Stimulated activated CD4-positive, alpha-beta T cell treated with anti-CD3 and anti-CD28 coated beads, Interleukin-15, amount 100 ng/mL, for 1 hour (primary cell): ENCODE measurements around the gene RNASEH2A.

Source experiments
- DNase-seq, 2 donors: peaks; one replicate each; pipeline ENCODE4 v3.0.0-alpha.2; 2020; ENCODE audit warnings: low read depth in 1 of 2, low spot score in 1 of 2

The RNASEH2A gene

DNA sequence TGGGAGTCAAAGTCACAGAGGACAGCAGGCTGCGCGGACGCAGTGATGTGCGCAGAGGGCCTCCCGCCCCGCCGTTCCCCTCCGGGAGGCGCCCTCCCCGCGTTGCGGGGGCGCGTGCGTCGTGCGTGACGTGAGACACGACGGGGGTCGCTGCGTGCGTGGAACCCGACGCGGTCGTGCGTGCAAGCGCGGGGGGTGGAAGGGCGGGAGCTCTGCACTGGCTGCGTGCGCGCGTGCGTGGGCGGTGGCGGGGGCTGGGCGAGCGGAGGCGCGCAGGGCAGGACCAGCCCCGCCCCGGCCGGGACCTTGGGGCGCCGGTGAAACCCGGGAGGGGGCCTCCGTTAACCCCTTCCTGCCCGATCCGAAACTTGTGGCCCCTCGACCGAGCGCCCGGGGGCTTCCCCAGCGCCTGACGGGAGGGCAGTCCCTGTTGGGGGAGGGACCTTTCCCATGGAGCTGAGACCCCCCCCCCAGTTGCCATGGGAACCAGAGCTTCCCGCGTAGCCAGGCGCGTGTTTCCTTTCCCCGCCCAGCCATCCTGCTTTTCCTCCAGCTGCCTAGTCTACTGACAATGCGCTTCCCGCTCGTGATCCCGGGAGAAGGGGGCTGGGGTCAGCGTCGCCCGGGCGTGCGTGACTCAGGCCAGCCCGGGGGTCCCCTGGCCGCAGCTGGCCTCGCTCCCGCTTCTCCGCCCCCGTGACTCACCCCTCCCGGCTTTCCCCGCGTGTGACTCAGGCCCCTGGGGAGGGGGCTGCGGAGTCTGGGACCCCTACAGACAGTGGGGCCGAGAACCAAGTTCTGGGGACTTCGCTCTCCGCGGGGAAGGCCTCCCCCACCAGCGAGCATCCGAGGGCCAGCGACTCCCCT is 23.7 kb upstream of the RNASEH2A start:
- DNase-seq = peak; percentile 80 to 83

DNA sequence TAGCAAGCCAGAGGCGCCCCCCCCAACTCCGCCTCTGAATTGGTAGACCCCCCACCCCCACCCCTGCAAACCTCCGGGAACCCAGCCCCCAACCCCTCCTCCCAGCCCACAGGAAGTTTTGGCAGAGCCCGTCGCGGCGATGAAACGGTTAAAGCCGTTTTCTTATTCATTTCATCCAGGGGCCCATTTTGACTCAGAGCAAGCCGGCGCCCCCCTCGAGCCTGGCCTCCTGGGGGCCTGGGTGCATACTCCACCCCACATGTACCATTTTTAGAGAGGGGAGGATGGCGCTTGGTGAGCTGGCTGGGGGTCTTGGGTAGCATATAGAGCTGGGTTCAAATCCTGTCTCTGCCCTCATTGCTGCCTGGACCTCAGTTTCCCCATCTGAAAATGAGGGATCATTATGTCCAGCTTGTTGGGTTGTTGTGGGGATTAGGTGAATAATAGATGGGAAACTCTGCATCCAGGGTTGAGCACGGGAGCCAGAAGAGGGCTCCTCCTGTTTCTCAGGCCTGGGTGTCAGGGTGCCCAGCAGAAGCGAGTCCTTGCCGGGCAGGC is 23.0 kb upstream of the RNASEH2A start:
- no peak for DNase-seq

DNA sequence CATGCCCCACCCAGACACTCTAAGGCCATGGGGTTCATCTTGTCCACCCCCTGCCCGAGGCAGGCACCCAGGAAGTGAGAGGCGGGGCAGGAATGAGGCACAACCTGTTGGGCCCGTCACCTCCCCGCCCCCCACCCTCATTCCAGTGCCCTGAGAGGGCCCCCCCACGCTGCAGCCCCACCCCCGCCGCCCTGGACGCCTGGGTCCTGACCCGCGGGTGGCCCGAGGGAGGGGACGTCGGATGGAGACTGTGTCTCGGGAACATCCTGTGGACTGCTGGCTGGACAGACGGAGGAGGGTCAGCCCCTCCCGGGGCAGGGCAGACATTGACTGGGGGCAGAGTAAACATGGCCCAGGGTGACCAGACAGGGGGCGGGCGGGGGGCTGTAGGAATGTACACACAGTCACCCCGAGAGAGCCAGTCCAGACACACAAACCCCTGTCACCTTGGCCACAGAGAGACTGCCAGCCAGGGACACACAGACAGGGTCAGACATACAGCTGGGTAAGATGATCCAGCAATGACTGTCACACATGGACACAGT is 22.5 kb upstream of the RNASEH2A start:
- DNase-seq = no peak

GRCh38 chr19:12784394-12784870 is 22.0 kb upstream of the RNASEH2A start:
- no peak for DNase-seq

- DNase-seq = no peak
Observed at GRCh38 chr19:12784871-12785430, 21.4 kb upstream of the RNASEH2A start.

- DNase-seq = no peak
Observed at GRCh38 chr19:12785431-12786031, 20.9 kb upstream of the RNASEH2A start.

DNA sequence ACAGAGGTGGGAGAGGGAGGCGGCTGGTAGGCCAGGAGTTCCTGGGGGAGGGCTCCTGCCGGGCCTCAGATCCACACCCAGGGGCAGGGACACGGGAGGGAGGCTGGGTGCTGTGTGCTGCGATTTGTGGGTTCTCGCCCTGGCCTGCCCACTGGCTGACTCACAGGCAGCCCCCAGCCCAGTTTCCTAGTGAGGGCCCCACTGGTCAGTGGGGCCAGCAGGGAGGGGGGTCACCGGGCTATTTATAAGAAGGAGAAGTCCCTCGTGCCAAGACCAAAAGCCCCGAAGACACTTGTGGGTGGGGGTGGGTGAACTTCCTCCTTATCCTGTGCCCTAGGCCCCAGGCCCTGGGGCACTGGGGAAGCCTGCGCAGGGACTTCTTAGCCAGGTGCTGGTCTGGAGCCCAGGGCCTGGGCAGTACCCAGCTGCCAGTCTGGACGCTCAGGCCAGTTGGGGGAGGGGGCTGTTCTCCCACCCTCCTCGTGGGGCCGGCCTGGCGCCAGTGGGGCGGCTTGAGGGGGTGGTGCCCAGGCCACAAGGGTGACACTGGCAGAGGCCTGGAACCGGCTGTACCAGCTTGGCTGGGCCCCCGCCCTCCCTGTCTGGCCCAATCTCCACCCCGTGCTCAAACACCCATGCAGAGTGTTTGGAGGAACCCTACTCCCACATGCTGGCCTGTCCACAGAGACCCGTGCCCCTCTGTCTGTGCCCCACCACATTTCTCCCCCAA is 20.1 kb upstream of the RNASEH2A start:
- DNase-seq = no peak

DNA sequence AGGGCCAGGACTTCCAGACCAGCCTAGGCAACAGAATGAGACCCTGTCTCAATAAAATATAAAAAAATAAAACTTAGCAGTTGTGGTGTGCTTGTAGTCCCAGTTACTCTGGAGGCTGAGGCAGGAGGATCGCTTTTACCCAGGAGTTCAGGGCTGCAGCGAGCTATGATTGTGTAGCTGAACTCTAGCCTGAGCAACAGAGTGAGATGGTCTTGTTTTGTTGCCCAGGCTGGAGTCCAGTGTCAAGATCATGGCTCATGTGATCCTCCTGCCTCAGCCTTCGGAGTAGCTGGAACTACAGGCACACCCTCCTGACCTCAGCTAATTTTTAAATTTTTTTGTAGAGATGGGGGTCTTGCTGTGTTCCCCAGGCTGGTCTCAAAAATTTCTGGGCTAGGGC is 19.4 kb upstream of the RNASEH2A start:
- no peak for DNase-seq

GRCh38 chr19:12787458-12787857 is 18.9 kb upstream of the RNASEH2A start:
- no peak for DNase-seq

- DNase-seq = no peak
Observed at GRCh38 chr19:12788042-12788681, 18.2 kb upstream of the RNASEH2A start.

DNA sequence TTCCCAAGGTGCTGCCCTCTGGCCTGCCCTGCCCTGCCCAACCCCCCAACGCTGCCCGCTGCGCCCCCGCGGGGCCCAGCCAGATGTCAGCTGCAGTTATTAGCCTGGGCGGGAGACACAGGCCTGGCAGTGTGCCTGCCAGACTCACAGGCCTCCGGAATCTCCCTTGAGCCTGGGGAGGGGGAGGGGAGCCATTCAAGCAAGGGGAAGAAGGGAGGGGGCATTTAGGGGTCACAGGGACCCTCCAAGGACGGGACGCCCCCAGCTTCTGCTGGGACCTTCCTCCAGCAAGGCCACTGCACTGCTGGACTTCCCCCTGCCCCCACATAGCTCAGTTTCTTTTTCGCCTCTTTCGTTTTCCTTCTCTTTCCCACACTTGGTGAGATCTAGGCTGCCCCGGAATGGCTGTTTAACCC is 17.7 kb upstream of the RNASEH2A start:
- DNase-seq = no peak

GRCh38 chr19:12789098-12789903 is 17.1 kb upstream of the RNASEH2A start:
- no peak for DNase-seq

DNA sequence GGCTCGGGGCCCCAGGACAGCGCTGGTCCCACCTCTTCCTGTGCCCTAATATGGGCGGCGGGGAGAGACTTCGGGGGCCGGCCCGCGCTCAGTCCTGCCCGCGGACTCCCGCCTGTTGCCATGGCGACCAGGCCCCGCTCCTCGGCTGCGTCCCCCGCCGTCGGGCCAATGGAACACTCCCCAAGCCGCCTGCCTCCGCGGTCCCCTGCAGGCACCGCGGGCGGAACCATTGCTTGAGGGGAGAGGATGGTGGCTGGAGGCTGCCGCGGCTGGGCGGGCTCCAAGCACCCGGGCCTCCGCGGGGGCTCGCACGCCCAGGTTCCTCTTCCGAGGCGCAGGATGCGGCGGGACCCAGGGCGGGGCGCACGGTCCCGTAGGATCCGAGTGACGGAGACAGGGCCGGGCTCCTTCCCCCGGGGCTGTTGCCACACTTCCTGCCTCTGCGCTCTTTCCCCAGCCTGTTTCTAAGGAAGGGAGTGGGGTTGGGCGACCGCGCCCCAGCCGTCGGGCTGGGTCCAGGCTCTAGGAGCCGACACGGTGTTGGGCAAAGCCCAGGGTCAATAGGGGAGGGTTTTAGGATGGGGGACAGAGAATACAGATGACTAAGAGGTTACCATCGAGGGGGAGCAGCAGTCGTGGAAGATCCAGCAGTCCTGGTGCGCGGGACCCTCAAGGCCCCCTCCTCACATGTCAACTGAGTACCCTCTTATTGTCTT is 16.3 kb upstream of the RNASEH2A start:
- peak; percentile 74 to 85 for DNase-seq

GRCh38 chr19:12790628-12791344 is 15.6 kb upstream of the RNASEH2A start:
- DNase-seq = no peak

DNA sequence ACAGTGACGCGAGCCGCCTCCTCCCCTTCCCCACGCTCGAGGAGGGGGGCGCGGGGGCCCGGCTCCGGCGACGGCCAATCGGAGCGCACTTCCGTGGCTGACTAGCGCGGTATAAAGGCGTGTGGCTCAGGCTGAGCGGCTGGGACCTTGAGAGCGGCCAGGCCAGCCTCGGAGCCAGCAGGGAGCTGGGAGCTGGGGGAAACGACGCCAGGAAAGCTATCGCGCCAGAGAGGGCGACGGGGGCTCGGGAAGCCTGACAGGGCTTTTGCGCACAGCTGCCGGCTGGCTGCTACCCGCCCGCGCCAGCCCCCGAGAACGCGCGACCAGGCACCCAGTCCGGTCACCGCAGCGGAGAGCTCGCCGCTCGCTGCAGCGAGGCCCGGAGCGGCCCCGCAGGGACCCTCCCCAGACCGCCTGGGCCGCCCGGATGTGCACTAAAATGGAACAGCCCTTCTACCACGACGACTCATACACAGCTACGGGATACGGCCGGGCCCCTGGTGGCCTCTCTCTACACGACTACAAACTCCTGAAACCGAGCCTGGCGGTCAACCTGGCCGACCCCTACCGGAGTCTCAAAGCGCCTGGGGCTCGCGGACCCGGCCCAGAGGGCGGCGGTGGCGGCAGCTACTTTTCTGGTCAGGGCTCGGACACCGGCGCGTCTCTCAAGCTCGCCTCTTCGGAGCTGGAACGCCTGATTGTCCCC is 14.9 kb upstream of the RNASEH2A start, which contains the start of gene JUNB:
Gene JUNB (plus strand): TSS at position 142 of the 706 bp plus-strand sequence. CDS start 286 bp downstream, at position 428.
- DNase-seq = peak; percentile 94 to 98

- peak in 1 of 2 donors; percentile 59 for DNase-seq
Observed at GRCh38 chr19:12792051-12792852, 14.1 kb upstream of the RNASEH2A start.

DNA sequence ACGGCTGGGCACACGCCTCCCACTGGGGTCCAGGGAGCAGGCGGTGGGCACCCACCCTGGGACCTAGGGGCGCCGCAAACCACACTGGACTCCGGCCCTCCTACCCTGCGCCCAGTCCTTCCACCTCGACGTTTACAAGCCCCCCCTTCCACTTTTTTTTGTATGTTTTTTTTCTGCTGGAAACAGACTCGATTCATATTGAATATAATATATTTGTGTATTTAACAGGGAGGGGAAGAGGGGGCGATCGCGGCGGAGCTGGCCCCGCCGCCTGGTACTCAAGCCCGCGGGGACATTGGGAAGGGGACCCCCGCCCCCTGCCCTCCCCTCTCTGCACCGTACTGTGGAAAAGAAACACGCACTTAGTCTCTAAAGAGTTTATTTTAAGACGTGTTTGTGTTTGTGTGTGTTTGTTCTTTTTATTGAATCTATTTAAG is 13.5 kb upstream of the RNASEH2A start:
- DNase-seq = no peak
